ES-I3 (cell line): Measurements from ENCODE around the gene ACIN1.

Experiments used
- H3K36me3 ChIP-seq: 2 replicates; pipeline ENCODE4 v1.6.1; 2013; ENCODE audit warnings: mild to moderate bottlenecking, low read length, control low read depth, moderate library complexity; ENCODE audit not compliant: insufficient read depth
- H3K4me1 ChIP-seq: 2 replicates; pipeline ENCODE4 v1.6.1; 2013; ENCODE audit warnings: mild to moderate bottlenecking, control low read depth, low read length; ENCODE audit not compliant: insufficient read depth
- H3K9ac ChIP-seq: 2 replicates; pipeline ENCODE4 v1.6.1; 2013; ENCODE audit warnings: low read depth, mild to moderate bottlenecking, low read length, moderate library complexity
- H3K9me3 ChIP-seq: 2 replicates; pipeline ENCODE4 v1.6.1; 2013; ENCODE audit warnings: mild to moderate bottlenecking, low read length, moderate library complexity; ENCODE audit not compliant: control insufficient read depth, insufficient read depth

The ACIN1 gene

DNA sequence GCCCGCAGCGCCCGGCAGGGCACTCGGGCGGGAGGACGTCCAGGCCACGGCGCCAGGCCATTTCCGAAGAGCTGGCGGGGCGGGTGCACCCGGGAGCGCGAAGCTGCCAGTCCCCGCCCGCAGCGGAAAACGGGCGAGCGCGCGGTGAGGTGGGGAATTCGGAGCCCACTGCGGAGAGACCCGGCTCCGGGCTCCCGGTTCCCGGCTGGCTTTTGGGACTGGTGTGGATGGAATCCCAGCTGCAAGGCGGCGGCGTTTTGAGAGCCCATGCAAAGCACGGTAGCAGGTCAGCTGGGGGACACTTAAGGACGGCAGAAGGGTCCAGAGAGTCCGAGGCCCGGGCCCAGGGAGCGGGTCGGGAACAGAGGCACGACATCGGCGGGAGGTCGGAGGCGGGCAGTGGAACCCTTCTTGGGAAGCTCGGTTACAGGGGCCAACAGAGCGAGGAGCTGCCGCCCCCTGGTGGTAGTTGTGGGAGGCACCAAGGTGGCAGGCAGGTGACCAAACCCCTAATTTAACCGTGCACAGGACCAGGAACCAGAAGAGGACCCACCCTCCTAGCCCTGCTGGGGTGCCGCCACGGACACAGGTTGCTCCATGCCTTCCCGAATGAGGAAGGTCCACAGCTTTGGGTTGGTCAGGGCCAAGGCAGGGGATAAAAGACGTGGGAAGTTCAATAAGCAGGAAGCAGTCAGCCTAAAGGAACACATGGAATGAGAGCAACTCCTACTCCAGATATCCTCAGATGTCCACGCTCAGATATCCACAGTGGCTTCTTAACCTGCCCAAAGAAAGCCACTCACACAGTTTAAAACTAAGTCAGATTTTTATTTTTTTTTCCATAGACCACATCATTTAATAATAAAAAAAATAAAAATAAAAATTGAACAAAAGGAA, 36.9 kb downstream of the ACIN1 start:
- peaks cover 7% of the 10 kb centered on the region; the same call in 1 of the 2 replicates for H3K4me1 ChIP-seq
- peaks cover 23% of the 10 kb centered on the region for H3K36me3 ChIP-seq
- peak overlapping the region; percentile 71 for H3K9ac ChIP-seq
- no peaks in the 10 kb centered on the region for H3K9me3 ChIP-seq

DNA sequence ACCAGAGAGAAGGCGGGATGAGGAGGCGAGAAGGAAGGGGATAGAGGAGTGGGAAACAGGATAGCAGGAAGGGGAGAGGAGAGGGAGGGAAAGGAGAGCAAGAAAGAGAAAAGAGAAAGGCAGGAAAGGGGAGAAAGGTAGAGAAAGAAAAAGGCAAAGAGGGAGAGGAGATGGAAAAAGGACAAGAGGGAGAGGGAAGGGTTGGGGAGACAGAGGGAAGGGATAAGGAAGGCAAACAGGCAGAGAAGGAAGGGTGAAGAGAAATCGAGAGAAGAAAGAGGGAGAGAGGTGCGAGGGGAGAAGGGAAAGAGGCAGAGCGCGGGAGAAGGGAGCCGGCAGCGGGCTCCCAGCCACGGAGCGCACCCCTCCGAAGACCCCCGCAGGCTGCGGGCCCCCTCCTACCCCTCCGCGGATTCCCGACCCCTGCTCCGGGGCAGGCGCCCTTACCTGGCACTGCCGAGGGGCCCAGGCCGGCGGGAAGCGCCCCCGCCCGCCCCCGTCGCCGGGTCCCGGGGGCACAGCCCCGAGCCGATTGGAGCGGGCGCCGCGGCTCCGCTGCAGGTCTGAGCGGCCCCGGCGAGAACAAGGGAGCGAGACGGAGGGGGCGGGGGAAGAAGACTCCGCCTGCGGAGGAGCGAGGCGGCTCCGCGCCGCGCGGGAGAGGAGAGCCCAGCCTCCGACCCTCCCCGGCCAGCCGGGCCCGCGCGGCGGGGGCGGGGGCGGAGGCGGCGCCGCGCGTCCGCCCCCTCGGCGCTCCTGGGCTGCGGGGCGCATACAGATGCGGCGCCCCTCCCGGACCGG, 37.8 kb downstream of the ACIN1 start, which contains the start of gene CDH24:
CDH24 (minus strand) TSS at position 565 of the 801 bp plus-strand sequence. CDS start 1,787 bp downstream, outside the sequence.
- H3K9ac ChIP-seq: peak within 1 kb of the TSS; percentile 71
- H3K9me3 ChIP-seq: no peaks in the 10 kb centered on the region
- peaks cover 14% of the 10 kb centered on the region; the same call in 1 of the 2 replicates for H3K36me3 ChIP-seq
- peaks cover 5% of the 10 kb centered on the region; the same call in 1 of the 2 replicates for H3K4me1 ChIP-seq

DNA sequence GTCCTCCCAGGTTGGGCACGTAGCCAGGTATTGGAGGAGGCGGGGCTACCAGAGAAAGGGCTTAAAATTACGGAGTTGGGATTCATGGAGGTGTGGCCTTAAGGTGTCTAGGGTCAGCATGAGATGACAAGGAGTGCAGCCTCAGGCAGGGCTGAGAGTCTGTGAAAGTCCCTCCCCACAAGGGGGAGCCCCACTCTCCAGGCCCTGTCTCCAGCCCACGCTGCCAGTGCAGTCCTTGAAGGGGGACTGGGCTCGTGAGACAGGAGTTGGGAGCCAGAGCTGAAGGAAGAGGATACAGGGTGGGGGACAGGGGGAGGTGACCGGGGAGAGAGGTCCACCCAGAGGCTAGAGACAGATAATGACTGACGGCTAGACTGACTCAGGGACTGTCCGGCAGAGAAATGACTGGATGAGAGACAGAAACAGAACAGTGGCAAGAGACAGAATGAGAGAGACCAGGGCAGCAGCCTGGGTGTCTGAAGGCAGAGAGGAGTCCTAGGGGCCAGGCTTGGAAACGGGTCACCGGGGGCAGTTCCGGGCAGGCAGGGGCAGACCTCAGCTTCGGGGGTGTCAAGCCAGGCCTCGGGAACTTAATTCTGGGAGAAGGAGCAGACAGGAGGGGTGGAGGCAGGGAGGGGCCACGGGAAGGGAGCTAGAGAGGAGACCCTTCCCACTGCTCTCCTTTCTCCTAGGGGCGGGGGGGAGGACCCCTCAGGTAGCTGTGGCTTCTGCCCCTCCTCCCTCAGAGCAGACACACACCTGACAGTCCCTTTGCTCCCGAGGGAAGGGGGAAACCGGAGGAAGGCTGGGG, 38.6 kb downstream of the ACIN1 start:
- Histone ChIP-seq H3K9me3 (no peaks in the 10 kb centered on the region), H3K4me1 (peaks cover 3% of the 10 kb centered on the region; the same call in 1 of the 2 replicates), H3K36me3 (peaks cover 10% of the 10 kb centered on the region; the same call in 1 of the 2 replicates), H3K9ac (peak overlapping the region; percentile 71; the same call in 1 of the 2 replicates)

DNA sequence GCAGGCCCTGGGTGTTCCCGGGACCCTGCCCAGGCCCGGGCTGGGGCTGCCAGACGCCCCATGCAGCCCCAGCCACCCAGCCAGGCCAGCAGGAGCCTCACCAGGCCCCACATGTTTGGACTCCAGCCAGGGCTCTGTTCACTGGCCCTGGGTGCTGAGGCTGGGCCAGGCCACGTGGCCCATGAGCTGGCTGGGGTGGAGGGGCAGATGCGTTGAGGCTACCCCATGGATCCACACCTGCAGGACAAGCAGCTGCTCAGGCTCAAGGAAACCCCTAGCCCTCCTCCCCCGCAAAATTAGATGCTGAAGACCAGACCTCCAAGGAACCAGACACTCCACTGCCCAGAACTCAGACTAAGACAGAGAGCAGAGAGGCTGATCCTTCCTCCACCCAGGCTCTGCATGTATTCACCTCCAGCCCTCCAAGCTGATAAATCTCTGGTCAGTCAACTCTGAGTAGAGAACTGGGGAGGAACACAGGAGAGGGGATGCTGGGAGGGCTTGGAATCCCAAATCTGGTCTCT, 39.3 kb downstream of the ACIN1 start:
- Histone ChIP-seq H3K9me3 (no peaks in the 10 kb centered on the region), H3K9ac (no peak overlapping the region), H3K36me3 (peaks cover 6% of the 10 kb centered on the region; the same call in 1 of the 2 replicates)

DNA sequence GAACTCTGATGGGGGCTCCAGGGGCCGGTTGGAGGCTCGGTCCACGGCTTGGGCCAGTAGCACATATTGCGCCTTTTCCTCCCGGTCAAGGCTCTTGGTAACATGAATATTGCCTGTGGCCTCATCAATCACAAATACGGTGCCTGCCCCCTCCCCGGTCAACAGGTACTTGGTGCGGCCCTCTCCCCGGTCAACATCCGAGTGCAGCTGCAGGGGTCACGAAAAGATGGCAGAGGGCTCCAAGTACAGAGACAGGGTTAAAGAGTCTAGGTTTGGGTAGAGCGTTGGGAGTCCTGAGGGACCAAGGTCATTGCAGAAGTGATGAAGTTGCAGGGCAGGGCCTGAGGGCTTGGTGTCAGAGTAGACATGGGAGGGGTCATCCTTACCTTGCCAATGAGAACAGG, 39.8 kb downstream of the ACIN1 start:
- no peak overlapping the region for H3K9ac ChIP-seq
- no peaks in the 10 kb centered on the region for H3K9me3 ChIP-seq
- 0 out of 2 replicates have a peak, but pooled peaks cover 1% of the 10 kb centered on the region for H3K36me3 ChIP-seq
- peaks cover 3% of the 10 kb centered on the region; the same call in 1 of the 2 replicates for H3K4me1 ChIP-seq

More for the DNA sequence above, 39.3 kb downstream of the ACIN1 start:
- peaks cover 3% of the 10 kb centered on the region; the same call in 1 of the 2 replicates for H3K4me1 ChIP-seq

DNA sequence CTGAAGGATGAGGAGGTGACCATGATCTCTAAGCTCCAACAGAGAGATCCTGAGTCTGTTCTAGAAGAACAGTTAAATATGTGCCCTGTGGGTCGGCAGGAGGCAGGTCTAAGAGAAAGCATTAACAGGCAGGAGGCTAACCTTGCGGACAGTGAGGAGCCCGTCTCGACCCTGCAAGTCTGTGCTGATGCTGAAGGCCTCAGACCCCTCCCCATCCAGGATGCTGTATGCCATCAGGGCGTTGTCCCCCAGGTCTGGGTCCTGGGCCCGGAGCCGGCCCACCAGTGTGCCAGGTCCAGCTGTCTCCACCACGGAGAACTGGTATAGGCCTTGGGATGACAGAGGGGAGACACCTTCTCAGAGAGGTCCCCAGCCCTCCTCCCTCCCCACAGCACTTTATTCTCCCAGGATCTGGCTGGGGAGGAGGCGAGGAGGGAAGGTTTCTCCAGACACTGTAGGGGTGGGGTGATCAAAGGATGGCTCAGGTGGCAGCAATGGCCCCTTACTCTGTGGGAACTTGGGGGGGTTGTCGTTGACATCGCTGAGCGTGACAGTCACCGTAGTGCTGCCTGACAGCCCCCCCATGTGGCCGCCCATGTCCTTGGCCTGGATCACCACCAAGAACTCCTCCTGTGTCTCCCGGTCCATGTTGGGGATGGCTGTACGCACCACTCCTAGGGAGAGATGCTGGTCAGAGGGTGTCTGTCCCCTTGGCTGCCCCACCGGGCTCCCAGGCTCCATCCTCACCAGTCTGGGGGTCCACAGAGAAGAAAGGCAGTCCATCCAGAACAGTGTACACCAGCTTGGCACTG, 40.7 kb downstream of the ACIN1 start:
- Histone ChIP-seq H3K4me1 (peaks cover 3% of the 10 kb centered on the region; the same call in 1 of the 2 replicates), H3K9ac (no peak overlapping the region), H3K9me3 (no peaks in the 10 kb centered on the region), H3K36me3 (no peaks in the 10 kb centered on the region)

DNA sequence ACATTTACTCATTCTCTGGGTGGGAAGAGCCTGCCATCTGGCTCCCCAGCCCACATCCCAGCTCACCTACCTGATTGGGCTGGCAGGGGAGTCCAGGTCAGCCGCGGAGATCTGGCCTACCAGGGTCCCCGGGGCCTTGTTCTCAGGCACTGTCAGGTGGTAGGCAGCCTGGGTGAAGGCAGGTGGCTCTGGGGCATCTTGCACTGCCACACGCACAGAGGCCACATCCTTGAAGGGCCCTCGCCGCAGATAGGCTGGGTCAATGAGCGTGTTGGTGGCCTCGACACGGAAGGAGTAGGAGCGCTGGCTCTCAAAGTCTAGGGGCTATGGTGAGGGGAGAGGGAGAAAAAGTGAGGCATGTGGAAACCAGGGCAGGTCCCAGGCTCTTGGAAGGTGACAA, 41.5 kb downstream of the ACIN1 start:
- no peaks in the 10 kb centered on the region for H3K36me3 ChIP-seq
- H3K4me1 ChIP-seq: peaks cover 3% of the 10 kb centered on the region; the same call in 1 of the 2 replicates
- H3K9ac ChIP-seq: no peak overlapping the region

DNA sequence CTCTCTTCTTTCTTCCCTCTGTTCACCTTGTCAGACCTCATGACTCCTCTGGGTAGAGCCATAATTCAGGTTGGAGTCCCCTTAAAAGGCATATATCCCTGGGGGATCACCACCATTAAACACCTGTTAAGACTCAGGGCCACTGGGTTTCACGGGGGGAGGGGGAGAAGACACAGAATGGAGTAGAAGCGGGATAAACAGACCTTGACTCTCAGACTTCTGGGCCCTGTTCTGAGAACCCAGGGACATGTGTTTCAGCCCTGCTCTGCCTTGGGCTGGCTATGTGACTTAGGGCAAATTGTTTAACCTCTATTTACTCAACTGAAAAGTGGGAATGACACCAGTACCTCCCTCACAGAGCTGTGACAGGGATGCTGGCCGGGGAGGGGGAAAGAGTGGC, 42.3 kb downstream of the ACIN1 start:
- Histone ChIP-seq H3K4me1 (peaks cover 3% of the 10 kb centered on the region; the same call in 1 of the 2 replicates), H3K36me3 (no peaks in the 10 kb centered on the region), H3K9ac (no peak overlapping the region), H3K9me3 (no peaks in the 10 kb centered on the region)

More for the DNA sequence above, 41.5 kb downstream of the ACIN1 start:
- no peaks in the 10 kb centered on the region for H3K9me3 ChIP-seq

DNA sequence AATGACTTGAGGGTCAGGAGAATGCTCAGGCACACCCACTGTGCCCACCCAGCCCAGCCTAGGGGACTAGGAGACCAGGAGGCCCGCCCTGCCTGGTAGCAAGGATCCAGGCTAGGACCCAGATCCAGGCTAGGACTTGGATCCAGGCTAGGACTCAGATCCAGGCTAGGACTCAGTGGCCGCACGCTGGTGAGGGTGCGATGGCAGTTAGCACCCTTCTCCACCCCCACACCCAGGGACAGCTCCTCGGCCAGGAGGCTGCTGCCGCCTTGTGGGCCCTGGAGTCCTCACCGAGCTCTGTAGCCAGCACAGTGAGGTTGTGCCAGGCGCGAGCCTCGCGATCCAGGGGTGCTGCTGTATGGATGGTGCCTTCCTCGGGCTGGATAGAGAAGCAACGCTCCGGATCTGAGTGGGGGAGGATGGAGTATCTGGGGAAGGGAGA, 42.7 kb downstream of the ACIN1 start:
- H3K9me3 ChIP-seq: no peaks in the 10 kb centered on the region
- H3K9ac ChIP-seq: no peak overlapping the region
- H3K36me3 ChIP-seq: no peaks in the 10 kb centered on the region
- H3K4me1 ChIP-seq: peaks cover 3% of the 10 kb centered on the region; the same call in 1 of the 2 replicates

DNA sequence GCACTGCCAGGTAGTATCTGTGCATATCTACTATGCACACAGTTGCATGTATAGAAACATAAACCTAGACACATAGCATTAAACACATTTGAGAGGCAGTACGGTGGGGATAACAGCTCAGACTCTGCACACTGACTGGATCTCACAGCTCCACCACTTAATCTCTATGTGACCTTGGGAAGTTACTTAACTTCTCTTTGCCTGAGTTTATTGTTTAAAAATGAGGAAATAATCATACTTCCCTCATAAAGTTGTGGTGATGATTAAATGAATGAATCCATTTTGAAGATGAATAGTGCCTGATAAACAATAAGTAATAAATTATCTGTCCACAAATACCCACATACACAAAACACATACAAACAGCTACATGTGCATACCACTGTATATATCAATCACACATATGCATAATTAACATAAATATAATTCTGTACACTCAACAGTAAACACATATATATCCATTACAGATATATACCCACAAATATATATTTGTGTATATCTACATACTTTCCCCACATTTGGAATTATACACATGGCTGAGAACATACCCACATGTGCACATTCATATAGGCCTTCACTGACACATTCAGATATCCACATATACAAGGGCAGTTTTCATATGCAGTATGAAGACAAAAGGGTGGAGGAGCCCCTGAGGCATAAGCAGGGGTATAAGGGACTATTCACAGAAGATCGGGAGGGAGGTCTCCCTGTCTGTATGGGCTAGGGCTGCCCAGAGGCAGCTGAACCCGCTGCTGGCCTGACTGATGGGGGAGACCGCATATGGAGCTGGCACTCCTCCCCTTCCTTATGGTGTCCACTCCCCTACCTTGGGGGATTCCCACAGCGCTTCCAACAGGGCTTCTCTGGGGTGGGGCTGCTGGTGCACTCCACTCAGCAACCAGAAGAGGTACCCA, 43.5 kb downstream of the ACIN1 start:
- no peaks in the 10 kb centered on the region for H3K9me3 ChIP-seq
- peaks cover 3% of the 10 kb centered on the region; the same call in 1 of the 2 replicates for H3K4me1 ChIP-seq
- no peak overlapping the region for H3K9ac ChIP-seq
- no peaks in the 10 kb centered on the region for H3K36me3 ChIP-seq

DNA sequence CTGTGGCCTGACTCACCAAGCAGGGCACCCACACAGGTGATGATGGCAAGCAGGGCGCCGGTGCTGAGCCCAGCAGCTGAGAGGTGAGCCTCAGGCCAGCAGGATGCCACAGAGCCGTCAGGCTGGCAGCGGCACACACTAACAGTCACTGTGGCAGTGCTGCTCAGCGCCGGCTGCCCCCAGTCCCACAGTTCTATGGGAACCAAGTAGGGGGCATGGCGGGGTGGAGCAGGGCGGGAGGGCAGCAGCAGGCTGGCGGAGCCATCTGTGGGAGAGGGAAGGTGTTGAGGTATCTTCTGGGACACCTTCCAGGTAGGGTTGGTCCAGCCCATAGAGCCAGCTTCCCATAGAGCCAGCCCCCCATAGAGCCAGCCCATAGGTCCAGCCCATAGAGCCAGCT, 45.9 kb downstream of the ACIN1 start:
- peaks cover 6% of the 10 kb centered on the region for H3K4me1 ChIP-seq
- H3K9ac ChIP-seq: no peak overlapping the region
- no peaks in the 10 kb centered on the region for H3K9me3 ChIP-seq
- no peaks in the 10 kb centered on the region for H3K36me3 ChIP-seq
